ENCODE results near the gene PTGR1.
A peak's percentile ranks its signal among the peaks of the same experiment; 100 is the strongest.

The PTGR1 gene

GRCh38 chr9:111542497-111543254 is 56.8 kb downstream of the PTGR1 start:
- DNase-seq (ENCODE audit: low spot score) = no peak

GRCh38 chr9:111533099-111533790 is 66.2 kb downstream of the PTGR1 start:
- no peak for DNase-seq (ENCODE audit: low spot score)

- no peak for DNase-seq (ENCODE audit: low spot score)
Observed at GRCh38 chr9:111531716-111532115, 67.7 kb downstream of the PTGR1 start.

- no peak for DNase-seq (ENCODE audit: low spot score)
Observed at GRCh38 chr9:111529787-111530186, 69.7 kb downstream of the PTGR1 start.

GRCh38 chr9:111527347-111527746 is 72.1 kb downstream of the PTGR1 start:
- DNase-seq (ENCODE audit: low spot score) = no peak

- peak; percentile 60 for DNase-seq (ENCODE audit: low spot score)
Observed at GRCh38 chr9:111525056-111525977, 74.1 kb downstream of the PTGR1 start, which contains the start of gene ZNF483. Gene ZNF483, plus strand, starts transcription at chr9:111525179. Its CDS starts 2,217 bp downstream, at chr9:111527396.

GRCh38 chr9:111524731-111525055 is 74.8 kb downstream of the PTGR1 start:
- DNase-seq (ENCODE audit: low spot score) = no peak

GRCh38 chr9:111516061-111516465 is 83.4 kb downstream of the PTGR1 start:
- no peak for DNase-seq (ENCODE audit: low spot score)

GRCh38 chr9:111514967-111515366 is 84.5 kb downstream of the PTGR1 start:
- no peak for DNase-seq (ENCODE audit: low spot score)
